ENCODE data around the gene RXYLT1.

GRCh38 chr12:63816031-63816430 is 36.3 kb downstream of the RXYLT1 start:
- TF ChIP-seq CTCF (IDR thresholded peaks at IDR 0.05; ENCODE audit: insufficient read depth, low read length, poor library complexity, severe bottlenecking) = no peak
- TF ChIP-seq EZH2phosphoT487 (conservative IDR thresholded peaks at IDR 0.05; ENCODE audit: low read length) = no peak
